Endothelial cell of umbilical vein (primary cell): ENCODE results near the gene B4GALT5. TPM values are rescaled to one million over a fixed set of nuclear protein-coding genes. Genes with fewer than 3 reads are reported as not detected.

Experiments used
- BruUV-seq: library from RNA; stranded (reverse); fragments of 400-500 nt; replicated peaks from 2 replicates; lab custom pipeline; 2021; lab: Mats Ljungman, UMichigan
- CTCF ChIA-PET: fragments of 300-600, 350-600 bp; sonication (Branson Sonifier 250); formaldehyde crosslinking; loops from one replicate; lab custom pipeline; 2021; ENCODE audit warnings: antibody characterized with exemption, inconsistent platforms; lab: Charles Lee
- POLR2A ChIA-PET: fragments of 300-600, 350-600 bp; sonication (Branson Sonifier 250); formaldehyde crosslinking; loops from one replicate; lab custom pipeline; 2021; ENCODE audit warnings: antibody characterized with exemption, inconsistent platforms; lab: Charles Lee
- DNase-seq: peaks from one replicate; pipeline ENCODE4 v3.0.0-alpha.2; 2011; ENCODE audit warnings: low read depth, low spot score
- FAIRE-seq: peaks from 2 replicates; lab custom pipeline; 2011; peaks lifted over from hg19 to GRCh38; lab: Jason Lieb, UNC
- H2AFZ ChIP-seq: 2 replicates; pipeline ENCODE4 v1.6.0; 2012; ENCODE audit warnings: low read depth, low read length, control low read depth, inconsistent platforms
- H3K27ac ChIP-seq: 2 replicates; pipeline ENCODE4 v1.5.1; 2011; ENCODE audit warnings: low read depth, mild to moderate bottlenecking, control low read depth, low read length, moderate library complexity; ENCODE audit not compliant: insufficient read depth
- H3K27me3 ChIP-seq, 2 experiments: 2 replicates each; pipeline versions ENCODE4 v1.6.0 to v1.6.1; 2011; ENCODE audit warnings: low read length in 2 of 2, mixed read lengths in 1 of 2; ENCODE audit not compliant: control insufficient read depth in 2 of 2, insufficient read depth in 2 of 2
- H3K36me3 ChIP-seq, 2 experiments: 2 replicates in 1 of 2; 3 replicates in 1 of 2; pipeline ENCODE4 v1.5.1; 2011; ENCODE audit warnings: low read length in 2 of 2, mild to moderate bottlenecking in 1 of 2, moderate library complexity in 1 of 2; ENCODE audit not compliant: control insufficient read depth in 2 of 2, insufficient read depth in 2 of 2; ENCODE audit errors: extremely low read depth in 1 of 2
- H3K4me1 ChIP-seq: 3 replicates; pipeline ENCODE4 v1.5.1; 2011; ENCODE audit warnings: mild to moderate bottlenecking, low read length; ENCODE audit not compliant: control insufficient read depth, insufficient read depth; ENCODE audit errors: extremely low read depth
- H3K4me2 ChIP-seq: 2 replicates; pipeline ENCODE4 v1.6.1; 2011; ENCODE audit warnings: low read length, control low read depth, mixed read lengths; ENCODE audit not compliant: insufficient read depth
- H3K4me3 ChIP-seq, 3 experiments: fragments of 200-600 bp in 1 of 3; sonication (generic), shearing (Covaris generic) in 1 of 3; replicated peaks in 1 of 3; 2 replicates each; pipeline ENCODE4 v1.5.1; 2011 to 2016; ENCODE audit warnings: control low read depth in 3 of 3, low read length in 3 of 3, mild to moderate bottlenecking in 2 of 3, inconsistent platforms in 1 of 3, low read depth in 1 of 3, moderate library complexity in 1 of 3; ENCODE audit not compliant: insufficient read depth in 1 of 3
- H3K79me2 ChIP-seq: 2 replicates; pipeline ENCODE4 v1.6.0; 2012; ENCODE audit warnings: low read length, inconsistent platforms; ENCODE audit not compliant: control insufficient read depth, insufficient read depth
- H3K9ac ChIP-seq: replicated peaks from 2 replicates; pipeline ENCODE3; 2011; ENCODE audit warnings: low read length, control low read depth; ENCODE audit not compliant: insufficient read depth; ENCODE audit errors: extremely low read depth
- H3K9me1 ChIP-seq: replicated peaks from 3 replicates; pipeline ENCODE4 v1.6.0; 2011; ENCODE audit warnings: mild to moderate bottlenecking, low read length; ENCODE audit not compliant: control insufficient read depth, insufficient read depth; ENCODE audit errors: extremely low read depth
- H3K9me3 ChIP-seq: replicated peaks from 2 replicates; pipeline ENCODE4 v1.5.1; 2012; ENCODE audit warnings: low read length, inconsistent platforms; ENCODE audit not compliant: control insufficient read depth, insufficient read depth
- H4K20me1 ChIP-seq: replicated peaks from 2 replicates; pipeline ENCODE3; 2011; ENCODE audit warnings: mild to moderate bottlenecking, low read length; ENCODE audit not compliant: control insufficient read depth, insufficient read depth; ENCODE audit errors: extremely low read depth
- CTCF ChIP-seq, 2 donors: IDR thresholded peaks; 1 replicate in 1 of 2; 2 replicates in 1 of 2; pipeline ENCODE4 v1.5.1; 2011; ENCODE audit warnings: low read length in 2 of 2, mild to moderate bottlenecking in 2 of 2, moderate library complexity in 2 of 2, control low read depth in 1 of 2, inconsistent platforms in 1 of 2, low read depth in 1 of 2; ENCODE audit not compliant: insufficient read depth in 1 of 2; ENCODE audit errors: extremely low read depth in 1 of 2
- EZH2 ChIP-seq: IDR thresholded peaks from 2 replicates; pipeline ENCODE4 v1.6.1; 2012; ENCODE audit warnings: borderline replicate concordance, low read depth, mild to moderate bottlenecking, moderate library complexity, low read length, inconsistent platforms; ENCODE audit not compliant: severe bottlenecking
- FOS ChIP-seq: IDR thresholded peaks from 2 replicates; pipeline ENCODE4 v1.6.1; 2011; ENCODE audit warnings: mild to moderate bottlenecking, low read length, moderate library complexity, borderline replicate concordance; ENCODE audit not compliant: insufficient read depth
- GATA2 ChIP-seq: IDR thresholded peaks from 2 replicates; pipeline ENCODE4 v1.7.0; 2011; ENCODE audit warnings: low read depth, mild to moderate bottlenecking, moderate library complexity, mixed read lengths, low read length; ENCODE audit not compliant: insufficient read length, insufficient read depth
- JUN ChIP-seq: IDR thresholded peaks from 2 replicates; pipeline ENCODE4 v1.6.1; 2011; ENCODE audit warnings: borderline replicate concordance, low read depth; ENCODE audit not compliant: insufficient read length, insufficient read depth
- MAX ChIP-seq: IDR thresholded peaks from 2 replicates; pipeline ENCODE4 v1.6.1; 2011; ENCODE audit not compliant: insufficient read depth, insufficient read length
- MYC ChIP-seq: IDR thresholded peaks from one replicate; pipeline ENCODE4 v1.6.1; 2011; ENCODE audit warnings: mild to moderate bottlenecking, low read depth, low read length
- POLR2A ChIP-seq: IDR thresholded peaks from 2 replicates; pipeline ENCODE4 v1.6.1; 2012; ENCODE audit warnings: low read depth, mild to moderate bottlenecking, control low read depth, low read length
- POLR2AphosphoS5 ChIP-seq: IDR thresholded peaks from 2 replicates; pipeline ENCODE4 v1.6.1; 2012; ENCODE audit warnings: low read depth, mild to moderate bottlenecking, control low read depth, low read length, moderate library complexity; ENCODE audit not compliant: insufficient read depth
- dilution Hi-C: fragments of 300-500 bp; cut with MboI; formaldehyde crosslinking; loops from one replicate; pipeline ENCODE4 v1.15.0; 2019; ENCODE audit warnings: low sequenced_read_pairs; ENCODE audit not compliant: extremely low pct_ligation_motif_present
- intact Hi-C: fragments of 100-400 bp; cut with micrococcal nuclease; formaldehyde crosslinking; loops from one replicate; pipeline ENCODE4 v1.10.0; 2022
- polyA plus RNA-seq, 4 experiments: library from polyadenylated mRNA; depleted of rRNA in 3 of 4; stranded (reverse) in 3 of 4; unstranded in 1 of 4; fragments of >200 nt; gene quantifications; 2 replicates each; pipeline versions ENCODE4 v1.2.1 to v1.2.3, GENCODE V29; 2011 to 2012; ENCODE audit warnings: missing spikeins in 1 of 4
- total RNA-seq: library from RNA; stranded (reverse); gene quantifications from 2 replicates; pipeline ENCODE4 v1.2.3, GENCODE V29; 2021

B4GALT5 gene
- total and polyA plus RNA-seq, 2 donors (not counting 3 experiments of a cell fraction or from before 2014, with no cell fraction given): 54.4 to 70.1 TPM

- TF ChIP-seq POLR2AphosphoS5: no peak
- TF ChIP-seq JUN: no peak
- no peak for TF ChIP-seq CTCF (IDR thresholded peaks at IDR 0.05; ENCODE audit: extremely low read depth in 1 of 2, insufficient read depth in 1 of 2, low read depth in 1 of 2, low read length in 2 of 2)
- no peak for TF ChIP-seq FOS
- no peak for TF ChIP-seq MAX
- TF ChIP-seq GATA2: no peak
- no peak for TF ChIP-seq POLR2A
- TF ChIP-seq EZH2: no peak
- no peak for TF ChIP-seq MYC
- dilution Hi-C loops: no loop called here
- BruUV-seq: no TSS peak
- Histone ChIP-seq H3K4me2 (no peak overlapping the region), H3K4me1 (no peaks in the 10 kb centered on the region), H3K9ac (no peak overlapping the region), H4K20me1 (no peaks in the 10 kb centered on the region), H2AFZ (no peak overlapping the region), H3K9me1 (no peaks in the 10 kb centered on the region), H3K9me3 (no peaks in the 10 kb centered on the region), H3K36me3 (no peaks in the 10 kb centered on the region), H3K27ac (no peak overlapping the region), H3K4me3 (no peak overlapping the region), H3K79me2 (no peaks in the 10 kb centered on the region), H3K27me3 (peaks cover 0 to 2% of the 10 kb centered on the region in 2 experiments)
- intact Hi-C loops: no loop called here
- ChIA-PET POLR2A (no interaction called here), CTCF (interaction anchor here (0.8 to 1.9 kb wide), 4 partner anchors 9 to 27 kb away, joined by 3 to 4 read pairs (median 4); no protein-coding TSS in a partner anchor)
- FAIRE-seq (no peak), DNase-seq (no peak)
Observed at GRCh38 chr20:49758781-49759180, 45.1 kb upstream of the B4GALT5 start.
